Caco-2 (cell line): ENCODE results near the gene DNMT3A. TPM values are rescaled to one million over a fixed set of nuclear protein-coding genes. Genes with fewer than 3 reads are reported as not detected.

Source experiments
- BruUV-seq: library from RNA; stranded (reverse); fragments of 400-500 nt; replicated peaks from 2 replicates; lab custom pipeline; 2021; lab: Mats Ljungman, UMichigan
- CTCF ChIA-PET: fragments of 300-600 bp; sonication (Branson Sonifier 250); formaldehyde crosslinking; loops from one replicate; lab custom pipeline; 2022; ENCODE audit warnings: antibody characterized with exemption; lab: Charles Lee
- POLR2A ChIA-PET: fragments of 300-600 bp; sonication (Branson Sonifier 250); formaldehyde crosslinking; loops from one replicate; lab custom pipeline; 2022; ENCODE audit warnings: antibody characterized with exemption; lab: Charles Lee
- DNase-seq, 2 experiments: peaks; one replicate each; pipeline versions ENCODE4 v3.0.0 to v3.0.0-alpha.2; 2020 to 2022
- H3K27me3 ChIP-seq: replicated peaks from 2 replicates; pipeline ENCODE4 v1.6.0; 2011; ENCODE audit warnings: low read length; ENCODE audit not compliant: control insufficient read depth, insufficient read depth
- H3K36me3 ChIP-seq: 2 replicates; pipeline ENCODE4 v1.5.1; 2011; ENCODE audit warnings: low read length; ENCODE audit not compliant: control insufficient read depth, insufficient read depth
- H3K4me1 ChIP-seq: fragments of 250-450 bp; sonication (Bioruptor Pico); 2 replicates; pipeline ENCODE4 v1.5.1; 2020; ENCODE audit warnings: mild to moderate bottlenecking
- H3K4me3 ChIP-seq: 2 replicates; pipeline ENCODE4 v1.5.1; 2011; ENCODE audit warnings: low read depth, mild to moderate bottlenecking, control low read depth, low read length
- H3K9me3 ChIP-seq: fragments of 250-450 bp; sonication (Bioruptor Pico); 2 replicates; pipeline ENCODE4 v1.5.1; 2020; ENCODE audit warnings: mild to moderate bottlenecking, moderate library complexity
- H3K27ac Mint-ChIP-seq: one replicate; pipeline ENCODE4 v1.8.0; 2022; ENCODE audit warnings: mixed read lengths; ENCODE audit not compliant: unreplicated experiment
- H3K27me3 Mint-ChIP-seq: one replicate; pipeline ENCODE4 v1.8.0; 2022; ENCODE audit warnings: mixed read lengths; ENCODE audit not compliant: insufficient read depth, unreplicated experiment
- H3K36me3 Mint-ChIP-seq: one replicate; pipeline ENCODE4 v1.8.0; 2022; ENCODE audit warnings: mild to moderate bottlenecking, mixed read lengths; ENCODE audit not compliant: insufficient read depth, unreplicated experiment
- H3K4me1 Mint-ChIP-seq: one replicate; pipeline ENCODE4 v1.8.0; 2022; ENCODE audit warnings: low read depth, mixed read lengths; ENCODE audit not compliant: unreplicated experiment
- H3K4me3 Mint-ChIP-seq: one replicate; pipeline ENCODE4 v1.8.0; 2022; ENCODE audit warnings: mild to moderate bottlenecking, moderate library complexity, mixed read lengths; ENCODE audit not compliant: unreplicated experiment
- H3K9me3 Mint-ChIP-seq: one replicate; pipeline ENCODE4 v1.8.0; 2022; ENCODE audit warnings: mixed read lengths; ENCODE audit not compliant: unreplicated experiment
- intact Hi-C: fragments of 100-400 bp; cut with micrococcal nuclease; formaldehyde crosslinking; loops from one replicate; pipeline ENCODE4 v1.10.0; 2022; ENCODE audit not compliant: unreplicated experiment
- total RNA-seq: library from RNA; stranded (reverse); gene quantifications from 2 replicates; pipeline ENCODE4 v1.2.3, GENCODE V29; 2022
- TF ChIP-seq, protein P1 (sequence below), 2 experiments: fragments of 200-600 bp in 1 of 2; IDR thresholded peaks; 1 replicate in 1 of 2; 2 replicates in 1 of 2; pipeline versions ENCODE4 v1.5.1 to v1.8.0; 2011 to 2022; ENCODE audit warnings: antibody characterized with exemption in 1 of 2, control low read depth in 1 of 2, inconsistent platforms in 1 of 2, low read depth in 1 of 2, low read length in 1 of 2, mild to moderate bottlenecking in 1 of 2, moderate library complexity in 1 of 2; ENCODE audit not compliant: insufficient read depth in 1 of 2, severe bottlenecking in 1 of 2, unreplicated experiment in 1 of 2

Gene DNMT3A
- total RNA-seq, 1 experiment from 2014 or later, result 72.2 TPM

- Mint-ChIP-seq H3K4me1 (no peaks in the 10 kb centered on the region), H3K36me3 (no peaks in the 10 kb centered on the region), H3K27me3 (no peaks in the 10 kb centered on the region), H3K4me3 (no peak overlapping the region), H3K9me3 (no peaks in the 10 kb centered on the region), H3K27ac (no peak overlapping the region)
- Histone ChIP-seq H3K9me3 (no peaks in the 10 kb centered on the region), H3K27me3 (no peaks in the 10 kb centered on the region), H3K4me1 (no peaks in the 10 kb centered on the region), H3K4me3 (no peak overlapping the region), H3K36me3 (no peaks in the 10 kb centered on the region)
- ChIA-PET CTCF (no interaction called here), POLR2A (no interaction called here)
- TF ChIP-seq, protein P1, sequence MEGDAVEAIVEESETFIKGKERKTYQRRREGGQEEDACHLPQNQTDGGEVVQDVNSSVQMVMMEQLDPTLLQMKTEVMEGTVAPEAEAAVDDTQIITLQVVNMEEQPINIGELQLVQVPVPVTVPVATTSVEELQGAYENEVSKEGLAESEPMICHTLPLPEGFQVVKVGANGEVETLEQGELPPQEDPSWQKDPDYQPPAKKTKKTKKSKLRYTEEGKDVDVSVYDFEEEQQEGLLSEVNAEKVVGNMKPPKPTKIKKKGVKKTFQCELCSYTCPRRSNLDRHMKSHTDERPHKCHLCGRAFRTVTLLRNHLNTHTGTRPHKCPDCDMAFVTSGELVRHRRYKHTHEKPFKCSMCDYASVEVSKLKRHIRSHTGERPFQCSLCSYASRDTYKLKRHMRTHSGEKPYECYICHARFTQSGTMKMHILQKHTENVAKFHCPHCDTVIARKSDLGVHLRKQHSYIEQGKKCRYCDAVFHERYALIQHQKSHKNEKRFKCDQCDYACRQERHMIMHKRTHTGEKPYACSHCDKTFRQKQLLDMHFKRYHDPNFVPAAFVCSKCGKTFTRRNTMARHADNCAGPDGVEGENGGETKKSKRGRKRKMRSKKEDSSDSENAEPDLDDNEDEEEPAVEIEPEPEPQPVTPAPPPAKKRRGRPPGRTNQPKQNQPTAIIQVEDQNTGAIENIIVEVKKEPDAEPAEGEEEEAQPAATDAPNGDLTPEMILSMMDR (IDR thresholded peaks at IDR 0.05; ENCODE audit: insufficient read depth in 1 of 2, low read depth in 1 of 2, low read length in 1 of 2, severe bottlenecking in 1 of 2, unreplicated experiment in 1 of 2), result no peak
- intact Hi-C loops, result no loop called here
- no peak for DNase-seq
- BruUV-seq, result no TSS peak
These were observed 46.1 kb downstream of the DNMT3A start for GRCh38 chr2:25295621-25296020.

- Mint-ChIP-seq H3K9me3 (no peaks in the 10 kb centered on the region), H3K27me3 (no peaks in the 10 kb centered on the region), H3K4me3 (no peak overlapping the region), H3K27ac (no peak overlapping the region), H3K36me3 (no peaks in the 10 kb centered on the region), H3K4me1 (no peaks in the 10 kb centered on the region)
- Histone ChIP-seq H3K27me3 (no peaks in the 10 kb centered on the region), H3K36me3 (no peaks in the 10 kb centered on the region), H3K9me3 (no peaks in the 10 kb centered on the region), H3K4me1 (no peaks in the 10 kb centered on the region), H3K4me3 (no peak overlapping the region)
- POLR2A ChIA-PET, result no interaction called here
- TF ChIP-seq, protein P1 (IDR thresholded peaks at IDR 0.05; ENCODE audit: insufficient read depth in 1 of 2, low read depth in 1 of 2, low read length in 1 of 2, severe bottlenecking in 1 of 2, unreplicated experiment in 1 of 2), result no peak
- intact Hi-C loops, result no loop called here
- no TSS peak for BruUV-seq
- no peak for DNase-seq
- CTCF ChIA-PET, result no interaction called here
These were observed 46.9 kb downstream of the DNMT3A start for GRCh38 chr2:25294573-25295462.

DNA sequence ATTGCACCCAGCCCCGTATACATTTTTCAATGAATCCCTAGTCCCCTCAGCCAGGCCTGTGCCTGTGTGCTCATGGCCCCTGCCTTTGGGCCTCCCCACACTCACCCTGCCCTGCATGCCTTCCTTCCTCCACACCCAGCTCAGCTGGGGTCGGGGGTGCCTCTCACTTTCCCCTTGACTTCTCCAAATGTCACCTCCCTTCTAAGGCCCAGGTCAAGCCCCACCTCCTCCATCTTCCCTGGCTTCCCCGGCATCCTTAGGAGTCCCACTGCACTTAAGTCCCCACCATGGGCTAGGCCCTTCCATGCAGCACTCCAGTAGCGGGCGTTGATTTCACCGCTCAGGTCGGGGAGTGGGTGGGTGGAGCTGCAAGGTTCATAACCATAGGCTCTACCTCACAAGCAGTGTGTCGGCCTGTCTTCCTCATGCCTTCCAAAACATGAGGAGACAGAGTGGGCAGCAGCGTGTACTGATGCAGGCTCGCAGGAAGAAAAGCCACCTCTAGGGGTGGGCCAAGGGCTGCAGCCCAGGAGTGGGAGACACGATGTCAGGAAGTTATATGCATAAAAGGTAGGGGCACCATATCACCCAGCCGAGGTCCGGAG is 47.7 kb downstream of the DNMT3A start:
- Mint-ChIP-seq H3K4me3 (no peak overlapping the region), H3K9me3 (no peaks in the 10 kb centered on the region), H3K4me1 (no peaks in the 10 kb centered on the region), H3K36me3 (no peaks in the 10 kb centered on the region), H3K27me3 (no peaks in the 10 kb centered on the region), H3K27ac (no peak overlapping the region)
- Histone ChIP-seq H3K36me3 (no peaks in the 10 kb centered on the region), H3K27me3 (no peaks in the 10 kb centered on the region), H3K4me1 (no peaks in the 10 kb centered on the region), H3K9me3 (no peaks in the 10 kb centered on the region), H3K4me3 (no peak overlapping the region)
- TF ChIP-seq, protein P1 (IDR thresholded peaks at IDR 0.05; ENCODE audit: insufficient read depth in 1 of 2, low read depth in 1 of 2, low read length in 1 of 2, severe bottlenecking in 1 of 2, unreplicated experiment in 1 of 2), result no peak
- no peak for DNase-seq
- intact Hi-C loops, result no loop called here
- ChIA-PET POLR2A (no interaction called here), CTCF (no interaction called here)
- BruUV-seq, result no TSS peak
